ENCODE measurements around the gene RAB35. TPM values are rescaled to one million over a fixed set of nuclear protein-coding genes. Genes with fewer than 3 reads are reported as not detected.
A peak's percentile ranks its signal among the peaks of the same experiment; 100 is the strongest.

The RAB35 gene
- total RNA-seq, 3 donors from 2014 or later (not counting 1 experiment from before 2014, with no cell fraction given): 65.0 to 85.9 (median 81.2) TPM

GRCh38 chr12:120121343-120121742 lies 4.8 kb upstream of the RAB35 start:
- no peak overlapping the region for H3K27ac ChIP-seq (ENCODE audit: low read length)
- DNase-seq: no peak
- H3K9me3 ChIP-seq (ENCODE audit: control insufficient read depth, insufficient read depth, low read length): no peaks in the 10 kb centered on the region
- 90% methylated on average over 2 of the region's 2 CpGs for WGBS (ENCODE audit: insufficient coverage)
- intact Hi-C loops (cut with micrococcal nuclease): no loop called here
- Mint-ChIP-seq H3K4me3 (no peak overlapping the region), H3K27ac (no peak overlapping the region), H3K27me3 (ENCODE audit: low read depth in 2 of 2) (no peaks in the 10 kb centered on the region), H3K9me3 (no peaks in the 10 kb centered on the region), H3K36me3 (no peaks in the 10 kb centered on the region), H3K4me1 (peaks cover 22 to 23% of the 10 kb centered on the region in 2 donors)
- TF ChIP-seq, protein P1, sequence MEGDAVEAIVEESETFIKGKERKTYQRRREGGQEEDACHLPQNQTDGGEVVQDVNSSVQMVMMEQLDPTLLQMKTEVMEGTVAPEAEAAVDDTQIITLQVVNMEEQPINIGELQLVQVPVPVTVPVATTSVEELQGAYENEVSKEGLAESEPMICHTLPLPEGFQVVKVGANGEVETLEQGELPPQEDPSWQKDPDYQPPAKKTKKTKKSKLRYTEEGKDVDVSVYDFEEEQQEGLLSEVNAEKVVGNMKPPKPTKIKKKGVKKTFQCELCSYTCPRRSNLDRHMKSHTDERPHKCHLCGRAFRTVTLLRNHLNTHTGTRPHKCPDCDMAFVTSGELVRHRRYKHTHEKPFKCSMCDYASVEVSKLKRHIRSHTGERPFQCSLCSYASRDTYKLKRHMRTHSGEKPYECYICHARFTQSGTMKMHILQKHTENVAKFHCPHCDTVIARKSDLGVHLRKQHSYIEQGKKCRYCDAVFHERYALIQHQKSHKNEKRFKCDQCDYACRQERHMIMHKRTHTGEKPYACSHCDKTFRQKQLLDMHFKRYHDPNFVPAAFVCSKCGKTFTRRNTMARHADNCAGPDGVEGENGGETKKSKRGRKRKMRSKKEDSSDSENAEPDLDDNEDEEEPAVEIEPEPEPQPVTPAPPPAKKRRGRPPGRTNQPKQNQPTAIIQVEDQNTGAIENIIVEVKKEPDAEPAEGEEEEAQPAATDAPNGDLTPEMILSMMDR (IDR thresholded peaks at IDR 0.05): no peak
- H3K36me3 ChIP-seq (ENCODE audit: control insufficient read depth, insufficient read depth, low read length): peaks cover 3% of the 10 kb centered on the region
- peaks cover 25% of the 10 kb centered on the region for H3K4me1 ChIP-seq (ENCODE audit: control insufficient read depth, insufficient read depth, low read length)
- no peaks in the 10 kb centered on the region for H3K27me3 ChIP-seq (ENCODE audit: control insufficient read depth, insufficient read depth, low read length)
- ATAC-seq: no peak
- H3K4me3 ChIP-seq (ENCODE audit: low read length): no peak overlapping the region

DNA sequence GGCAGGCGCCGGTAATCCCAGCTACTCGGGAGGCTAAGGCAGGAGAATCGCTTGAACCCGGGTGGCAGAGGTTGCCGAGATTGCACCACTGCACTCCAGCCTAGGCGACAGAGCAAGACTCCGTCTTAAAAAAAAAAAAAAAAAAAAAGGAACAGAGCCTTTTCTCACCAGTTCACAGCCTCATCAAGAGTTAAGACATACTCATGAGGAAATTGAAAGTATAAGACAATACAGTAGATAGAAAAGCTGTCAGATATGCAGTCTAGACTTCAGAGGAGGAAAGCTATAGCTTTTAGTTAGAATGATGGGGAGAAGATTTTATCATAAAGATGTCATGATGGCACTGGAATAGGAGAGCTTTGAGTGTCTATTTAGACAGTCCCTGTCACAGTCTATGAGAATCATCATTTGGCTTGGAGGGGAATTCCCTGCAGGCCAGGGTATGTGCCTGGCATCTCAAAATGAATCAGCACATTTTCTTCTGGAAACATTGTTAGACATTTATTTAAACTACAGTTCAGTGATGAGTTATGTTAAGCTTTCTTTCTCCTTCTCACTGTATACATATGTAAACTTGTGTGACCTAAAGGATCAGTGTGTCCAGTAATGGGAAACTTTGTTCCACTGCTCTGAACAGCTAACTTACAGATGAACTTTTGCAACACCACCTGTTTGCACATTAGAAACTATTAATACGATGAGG lies 2.9 kb upstream of the RAB35 start:
- Histone ChIP-seq H3K4me1 (ENCODE audit: control insufficient read depth, insufficient read depth, low read length) (peaks cover 39% of the 10 kb centered on the region), H3K9me3 (ENCODE audit: control insufficient read depth, insufficient read depth, low read length) (no peaks in the 10 kb centered on the region), H3K4me3 (ENCODE audit: low read length) (no peak overlapping the region), H3K36me3 (ENCODE audit: control insufficient read depth, insufficient read depth, low read length) (no peaks in the 10 kb centered on the region), H3K27me3 (ENCODE audit: control insufficient read depth, insufficient read depth, low read length) (no peaks in the 10 kb centered on the region), H3K27ac (ENCODE audit: low read length) (no peak overlapping the region)
- no peaks in the 10 kb centered on the region for H3K9me3 Mint-ChIP-seq
- intact Hi-C loops (cut with micrococcal nuclease): loop anchor here (5.0 kb wide), 1 partner anchor 83 kb away; the partner anchor contains the start of gene RPLP0
- H3K27me3 Mint-ChIP-seq (ENCODE audit: low read depth in 2 of 2): no peaks in the 10 kb centered on the region
- H3K36me3 Mint-ChIP-seq: no peaks in the 10 kb centered on the region
- TF ChIP-seq, protein P1 (IDR thresholded peaks at IDR 0.05): no peak
- DNase-seq: peak in 1 of 2 donors; percentile 52
- no peak overlapping the region for H3K4me3 Mint-ChIP-seq
- no peak for ATAC-seq
- peaks cover 41% of the 10 kb centered on the region in 2 donors for H3K4me1 Mint-ChIP-seq
- WGBS (ENCODE audit: insufficient coverage): 80% methylated on average over 9 of the region's 9 CpGs
- no peak overlapping the region for H3K27ac Mint-ChIP-seq

GRCh38 chr12:120118321-120119061 lies 1.9 kb upstream of the RAB35 start:
- no peak for ATAC-seq
- Mint-ChIP-seq H3K27me3 (ENCODE audit: low read depth in 2 of 2) (no peaks in the 10 kb centered on the region), H3K36me3 (no peaks in the 10 kb centered on the region), H3K4me3 (peak overlapping the region; percentile 95), H3K4me1 (peaks cover 37 to 38% of the 10 kb centered on the region in 2 donors), H3K9me3 (no peaks in the 10 kb centered on the region), H3K27ac (peak overlapping the region; percentile 23 to 87)
- no peak overlapping the region for H3K27ac ChIP-seq (ENCODE audit: low read length)
- no peak overlapping the region for H3K4me3 ChIP-seq (ENCODE audit: low read length)
- H3K4me1 ChIP-seq (ENCODE audit: control insufficient read depth, insufficient read depth, low read length): peaks cover 36% of the 10 kb centered on the region
- no peak for DNase-seq
- 89% methylated on average over 11 of the region's 11 CpGs for WGBS (ENCODE audit: insufficient coverage)
- no peaks in the 10 kb centered on the region for H3K27me3 ChIP-seq (ENCODE audit: control insufficient read depth, insufficient read depth, low read length)
- TF ChIP-seq, protein P1 (IDR thresholded peaks at IDR 0.05): no peak
- H3K9me3 ChIP-seq (ENCODE audit: control insufficient read depth, insufficient read depth, low read length): no peaks in the 10 kb centered on the region
- intact Hi-C loops (cut with micrococcal nuclease): loop anchor here (5.0 kb wide), 1 partner anchor 84 kb away; the partner anchor contains the start of gene RPLP0
- no peaks in the 10 kb centered on the region for H3K36me3 ChIP-seq (ENCODE audit: control insufficient read depth, insufficient read depth, low read length)

Data from natural killer cell (primary cell).